HG02885 (cell line): ENCODE data around the gene TEC.
"Not testable (repeated sequence)": the region's sequence is repeated elsewhere in the genome, so short reads cannot be mapped to it uniquely, and the experiment has no call there.

ENCODE experiments used
- ATAC-seq: cut with Tn5 transposase; IDR thresholded peaks from one replicate; pipeline ENCODE4 v1.9.1; 2021; ENCODE audit warnings: mild to moderate bottlenecking; ENCODE audit not compliant: unreplicated experiment, poor library complexity

The TEC gene

DNA sequence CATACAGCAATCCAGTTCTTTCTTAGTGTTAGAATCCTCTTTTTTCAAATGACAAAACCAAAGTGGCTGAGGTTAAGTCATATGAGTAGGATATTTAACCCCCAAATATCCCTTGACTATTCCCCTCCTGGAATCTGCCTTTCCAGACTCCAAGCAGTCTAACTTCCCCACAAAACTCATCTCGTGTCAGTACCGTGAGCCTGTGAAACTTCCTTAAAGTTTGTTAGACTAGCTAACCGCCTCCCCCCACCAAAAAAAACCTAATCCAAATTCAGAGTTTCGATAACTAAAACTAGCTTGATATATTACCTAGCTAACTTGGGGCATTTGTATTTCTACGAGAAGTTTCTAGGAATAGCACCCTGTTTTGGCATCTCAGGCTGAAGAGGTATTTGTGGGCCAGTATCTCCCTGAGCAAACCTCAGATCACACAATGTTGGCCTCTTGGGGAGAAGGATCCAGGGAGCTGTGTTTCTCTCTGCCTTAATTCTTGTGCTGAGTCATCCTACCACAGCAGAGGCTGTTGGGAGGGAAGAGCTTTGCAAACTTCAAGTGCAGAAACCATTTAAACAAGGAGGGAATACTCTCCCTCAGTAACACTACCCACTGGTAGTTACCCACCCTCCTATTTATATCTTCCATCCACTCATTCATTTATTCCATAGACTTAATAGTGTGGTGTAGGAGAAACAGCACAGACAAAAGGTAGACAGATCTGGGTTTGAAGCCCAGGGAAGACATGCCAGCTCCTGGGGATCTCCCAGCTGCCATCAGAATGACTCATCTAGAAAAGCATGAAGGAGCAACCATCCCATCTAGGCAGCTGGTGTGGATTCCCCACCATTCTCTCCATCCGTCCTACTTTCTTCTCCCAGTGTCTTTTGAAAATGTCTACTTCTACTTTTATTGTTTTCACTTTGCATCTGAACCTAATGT lies 96.3 kb downstream of the TEC start:
- ATAC-seq = peak; percentile 60

DNA sequence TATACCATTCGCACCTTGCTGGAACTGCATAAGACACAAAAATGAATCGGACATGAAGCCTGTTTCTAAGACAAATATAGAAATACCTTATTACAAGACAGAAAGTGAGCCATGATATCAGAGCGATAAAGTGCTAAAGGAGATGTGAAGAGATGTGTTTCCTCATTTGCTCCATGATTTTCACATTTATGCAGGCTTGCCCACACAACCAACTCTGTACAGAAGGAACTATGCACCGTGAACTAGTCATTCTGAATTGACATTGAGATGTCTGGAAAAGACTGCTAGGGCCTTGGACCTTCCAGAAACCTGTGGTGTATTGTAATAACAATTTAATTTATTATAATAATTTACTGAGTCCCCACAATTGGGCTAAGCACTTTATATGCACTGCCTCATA lies 97.0 kb downstream of the TEC start:
- no peak for ATAC-seq

DNA sequence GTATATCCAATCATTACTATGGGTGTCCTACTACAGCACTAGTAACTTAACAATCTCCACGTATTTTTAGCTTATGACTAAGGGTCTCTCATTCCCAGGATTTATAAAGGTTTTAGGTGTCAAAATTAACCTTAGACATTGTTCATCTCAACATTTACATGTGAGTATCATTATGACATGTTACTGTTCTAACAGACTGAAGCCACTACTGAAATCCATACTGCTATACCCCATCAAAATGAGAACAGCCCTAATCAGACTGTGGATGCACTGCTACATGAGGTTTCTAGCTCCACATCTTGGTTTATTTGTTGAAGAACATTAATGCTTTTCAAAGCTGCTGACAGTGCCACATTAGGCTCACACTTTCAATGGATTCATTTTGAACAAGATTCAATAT lies 100.0 kb downstream of the TEC start:
- no peak for ATAC-seq

DNA sequence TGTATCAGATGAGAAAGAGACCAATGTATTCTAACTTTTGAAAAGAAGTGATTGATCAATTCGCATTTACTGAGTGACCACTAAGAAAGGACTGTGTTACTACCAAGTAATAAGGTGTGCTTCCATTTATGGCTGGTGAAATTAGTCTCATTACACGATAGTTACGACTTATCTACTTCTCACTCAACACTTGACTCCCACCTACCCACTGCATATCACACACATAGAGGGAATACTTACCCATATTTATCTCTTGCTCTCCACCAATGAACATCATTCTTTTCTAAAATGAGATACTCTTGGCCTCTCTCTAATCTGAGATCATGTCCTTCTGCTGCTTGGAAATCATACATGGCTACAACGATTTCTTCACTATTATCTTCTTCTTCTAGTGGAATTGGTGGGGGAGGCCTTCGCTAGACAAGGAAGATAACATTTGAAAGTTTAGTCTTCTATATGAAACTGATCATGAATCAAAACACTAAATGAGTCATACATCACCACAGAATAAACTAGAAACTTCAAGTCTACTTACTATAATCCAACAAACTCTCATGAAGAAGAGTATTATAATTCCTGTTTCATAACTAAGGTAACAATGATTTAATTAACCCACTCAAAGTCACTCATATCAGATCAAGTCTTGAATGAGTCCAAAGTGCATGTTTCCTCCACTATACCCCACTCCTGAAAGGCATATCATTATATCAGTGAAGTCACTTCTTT lies 101.9 kb downstream of the TEC start:
- peak; percentile 48 for ATAC-seq

DNA sequence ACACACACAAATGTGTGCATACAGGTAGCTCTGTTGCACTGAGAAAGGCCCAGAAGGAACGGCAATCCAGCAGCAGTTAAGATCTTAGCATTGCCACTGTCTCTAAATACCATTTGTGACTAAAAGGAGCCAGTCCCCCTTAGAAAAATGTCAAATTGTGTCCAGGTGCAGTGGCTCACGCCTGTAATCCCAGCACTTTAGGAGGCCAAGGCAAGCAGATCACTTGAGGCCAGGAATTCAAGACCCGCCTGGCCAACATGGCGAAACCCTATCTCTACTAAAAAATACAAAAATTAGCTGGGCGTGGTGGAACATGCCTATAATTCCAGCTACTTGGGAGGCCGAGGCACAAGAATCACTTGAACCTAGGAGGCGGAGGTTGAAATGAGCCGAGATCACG lies 105.1 kb downstream of the TEC start:
- not testable (repeated sequence) for ATAC-seq

DNA sequence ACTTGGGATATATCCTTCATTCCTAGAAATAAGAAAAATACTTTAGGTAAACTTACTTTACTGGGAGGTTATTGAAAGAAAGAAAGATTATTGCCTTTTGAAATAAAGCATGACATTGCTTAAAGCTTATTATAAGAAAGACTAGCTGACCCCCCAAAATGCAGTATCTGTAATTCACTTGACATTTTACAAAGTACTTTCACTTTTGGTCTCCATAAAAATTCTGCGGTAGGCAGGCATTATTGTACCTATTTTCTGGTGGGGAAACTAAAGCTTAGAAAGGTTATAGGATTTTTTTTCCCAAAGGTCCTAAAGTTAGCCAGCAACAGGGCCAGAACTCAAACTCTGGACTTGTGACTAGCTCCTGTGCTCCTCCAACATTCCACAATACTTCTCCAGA lies 105.9 kb downstream of the TEC start:
- no peak for ATAC-seq

DNA sequence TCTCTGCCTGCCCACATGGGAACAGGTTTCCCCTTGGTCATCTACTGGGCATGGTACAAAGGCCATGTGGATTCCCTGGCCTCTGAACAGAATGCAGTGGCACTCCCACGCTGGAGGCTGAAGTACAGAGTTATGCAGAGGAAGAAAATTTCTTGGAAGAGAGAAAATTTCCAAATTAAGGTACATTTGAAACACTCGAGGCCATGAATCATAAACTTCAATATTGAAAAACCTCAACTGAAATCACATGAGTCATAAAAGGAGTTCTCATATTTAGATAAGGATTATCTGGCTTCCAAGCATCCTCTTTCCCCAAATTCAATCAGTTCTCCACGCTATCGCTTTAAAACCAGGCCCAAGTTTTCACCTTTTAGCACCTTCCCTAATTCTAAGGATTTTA lies 107.5 kb downstream of the TEC start:
- no peak for ATAC-seq

DNA sequence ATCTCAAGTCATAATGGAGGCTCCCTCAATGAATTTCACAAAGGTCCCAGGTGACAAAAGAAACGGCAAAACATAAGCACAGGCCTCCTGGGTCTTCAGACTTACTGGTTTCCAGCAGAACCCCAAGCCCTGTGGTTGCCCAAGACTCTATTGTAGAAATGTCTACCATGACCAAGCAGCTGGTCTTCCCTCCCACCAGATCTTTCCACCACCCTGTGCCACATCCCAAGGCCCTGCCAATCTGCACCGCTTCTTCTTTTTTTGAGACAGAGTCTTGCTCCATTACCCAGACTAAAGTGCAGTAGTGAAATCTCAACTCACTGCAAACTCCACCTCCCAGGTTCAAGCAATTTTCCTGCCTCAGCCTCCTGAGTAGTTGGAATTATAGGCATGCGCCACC lies 112.4 kb downstream of the TEC start:
- no peak for ATAC-seq

DNA sequence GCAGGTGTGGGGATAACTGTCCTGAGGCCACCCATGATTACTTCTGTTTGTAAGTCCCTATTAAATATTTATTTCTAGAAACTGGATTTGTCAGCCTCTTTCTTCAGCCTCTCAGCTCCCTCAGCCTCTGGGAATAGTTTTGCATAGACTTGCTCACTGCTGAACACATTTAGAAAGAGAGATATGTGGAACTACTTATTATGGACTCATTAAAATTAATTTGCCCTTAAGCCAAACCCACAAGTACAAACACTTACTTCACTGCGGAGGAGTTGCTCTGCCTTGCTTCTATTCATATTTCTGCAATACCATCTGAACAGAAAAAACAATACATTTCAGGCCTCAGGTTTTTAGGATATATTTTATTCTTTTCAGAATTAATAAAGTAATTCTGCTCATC lies 113.2 kb downstream of the TEC start:
- ATAC-seq = no peak

DNA sequence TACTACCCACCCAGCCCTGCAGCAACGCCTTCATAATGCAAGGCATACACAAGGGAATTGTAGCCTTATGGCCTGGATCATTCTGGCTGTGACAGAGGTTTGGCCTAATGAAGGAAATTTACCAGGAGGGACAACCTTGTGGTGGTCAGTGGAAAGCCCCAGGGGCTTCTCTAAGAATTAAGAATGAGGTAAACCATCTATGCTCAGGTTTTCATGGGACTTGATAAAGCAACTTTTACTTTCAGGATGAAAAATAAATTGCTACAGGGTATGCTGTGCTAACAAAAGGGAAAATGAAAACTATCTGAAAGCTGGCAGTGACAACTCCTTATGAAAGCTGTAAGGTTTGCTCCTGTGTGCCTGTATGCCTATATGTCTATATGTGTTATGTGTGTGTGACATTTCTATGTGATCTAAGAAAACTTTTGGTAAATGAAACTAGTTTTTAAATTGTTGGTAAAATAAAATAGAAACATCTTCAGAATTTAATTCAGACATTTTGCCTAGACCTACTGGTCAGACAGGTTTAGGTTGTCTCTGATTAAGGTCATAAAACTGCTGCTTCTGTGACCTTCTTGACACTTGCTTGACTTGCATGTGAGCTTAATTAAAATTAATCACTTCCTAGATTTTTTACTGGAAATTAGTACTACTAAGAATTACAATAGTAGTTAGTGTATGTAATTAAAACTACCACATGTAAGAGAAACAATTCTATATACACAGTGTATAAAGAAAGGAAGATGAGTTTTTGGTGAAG lies 115.7 kb downstream of the TEC start:
- ATAC-seq = peak; percentile 61

DNA sequence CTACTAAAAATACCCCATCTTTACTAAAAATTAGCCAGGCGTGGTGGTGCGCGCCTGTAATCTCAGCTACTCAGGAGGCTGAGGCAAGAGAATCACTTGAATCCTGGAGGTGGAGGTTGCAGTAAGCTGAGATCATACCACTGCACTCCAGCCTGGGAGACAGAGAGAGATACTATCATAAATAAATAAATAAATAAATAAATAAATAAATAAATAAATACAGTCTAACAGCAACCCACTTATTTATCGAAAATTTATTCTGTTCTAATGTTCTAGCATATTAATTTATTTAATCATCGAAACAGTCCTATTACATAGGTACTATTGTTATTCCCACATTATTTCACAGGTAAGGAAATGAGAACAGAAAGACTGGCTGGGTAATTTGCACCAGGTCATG lies 117.4 kb downstream of the TEC start:
- no peak for ATAC-seq

DNA sequence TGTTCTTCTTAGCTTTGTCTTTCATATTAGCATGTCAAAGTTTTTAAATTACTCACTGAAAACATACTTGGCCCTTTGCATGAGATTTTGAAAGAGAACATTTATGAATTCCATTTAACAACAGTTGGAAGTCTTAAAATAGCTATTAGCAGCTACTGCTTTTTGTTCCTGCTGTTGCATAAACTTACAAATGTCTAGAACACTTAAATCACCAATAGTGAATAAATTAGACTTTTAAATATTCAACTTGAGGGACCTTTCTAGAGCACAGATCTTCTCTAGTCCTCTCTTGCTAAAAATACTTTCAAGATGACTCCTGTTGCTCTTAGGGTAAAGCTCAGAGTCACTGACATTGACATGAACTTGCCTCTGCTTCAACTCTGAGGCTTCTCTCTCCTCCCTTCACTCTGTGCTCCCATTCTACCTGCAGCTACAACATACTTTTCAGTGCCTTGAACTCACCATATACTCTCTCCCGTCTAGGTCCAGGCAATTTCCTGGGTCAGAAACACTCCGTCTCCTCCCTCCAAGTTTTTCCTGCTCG lies 119.7 kb downstream of the TEC start:
- ATAC-seq = no peak

DNA sequence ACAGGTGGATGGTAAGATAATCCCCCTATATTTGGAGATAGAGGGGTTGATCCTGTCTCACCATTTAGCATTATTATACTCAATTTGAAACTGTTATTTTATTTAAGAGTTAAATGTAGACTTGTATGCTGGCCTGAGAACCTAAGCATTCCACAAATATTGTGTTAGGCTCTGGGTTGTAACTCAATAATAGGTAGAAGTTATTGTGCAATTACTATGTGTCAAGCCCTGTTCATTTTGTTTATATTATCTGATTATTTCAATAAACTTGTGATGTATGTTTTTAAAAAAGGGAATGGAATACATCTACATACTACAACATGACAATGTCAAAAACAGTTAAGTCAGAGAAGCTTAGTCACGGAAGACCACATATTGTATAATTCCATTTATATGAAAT lies 122.0 kb downstream of the TEC start:
- ATAC-seq = no peak

DNA sequence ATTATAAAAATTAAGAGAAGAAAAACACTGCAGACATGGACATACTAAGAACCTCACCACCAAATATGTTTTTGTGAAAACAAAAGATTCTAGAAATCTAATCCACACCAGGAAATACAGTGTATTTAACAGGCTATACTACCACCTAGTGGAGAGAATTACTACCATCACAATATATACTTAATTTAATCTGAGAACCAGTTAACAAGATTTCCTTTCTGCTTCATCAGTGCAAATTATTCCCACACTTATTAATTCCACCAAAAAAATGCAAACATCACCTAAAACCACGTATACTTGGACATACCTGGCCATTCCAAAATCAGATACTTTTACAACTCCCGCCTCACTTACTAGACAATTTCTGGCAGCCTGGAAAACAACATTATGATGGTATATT lies 128.6 kb downstream of the TEC start:
- ATAC-seq = peak; percentile 38

DNA sequence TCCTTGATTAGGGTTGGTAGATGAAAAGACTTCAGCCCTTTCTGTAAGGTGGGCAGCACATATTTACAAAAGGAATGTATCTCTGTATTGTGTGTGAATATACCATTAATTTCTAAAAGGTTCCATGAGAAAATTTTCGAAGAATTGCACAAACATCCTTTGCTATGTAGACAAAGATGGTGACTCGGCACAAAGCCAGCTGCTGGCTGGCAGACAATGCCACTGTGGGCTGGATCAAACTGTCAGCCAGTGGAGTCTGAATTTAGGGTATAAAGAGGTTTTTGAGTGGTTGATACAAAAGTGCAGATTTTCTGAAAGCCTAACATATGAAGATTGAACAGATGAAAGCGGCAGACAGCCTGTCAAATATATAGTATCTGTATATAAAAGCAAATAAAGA lies 129.9 kb downstream of the TEC start:
- ATAC-seq = no peak

DNA sequence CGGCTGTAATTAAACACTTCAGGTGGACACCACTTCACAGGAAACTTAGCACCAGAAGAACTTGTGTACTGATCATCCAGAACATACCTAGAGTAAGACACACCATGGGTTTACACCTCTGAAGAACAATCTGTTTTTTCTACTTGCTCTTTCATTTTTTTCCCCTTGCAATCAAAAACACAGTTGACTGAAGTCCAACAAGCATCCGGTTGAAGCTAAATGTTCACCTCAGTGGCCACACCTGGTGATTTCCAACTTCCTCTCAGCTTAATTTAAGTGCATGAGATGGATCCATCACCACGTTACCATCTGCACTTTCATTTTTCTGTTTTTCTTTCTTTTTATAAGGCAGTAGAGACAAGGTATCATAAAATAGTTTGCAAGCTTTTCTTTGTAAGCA lies 130.7 kb downstream of the TEC start:
- peak; percentile 82 for ATAC-seq

DNA sequence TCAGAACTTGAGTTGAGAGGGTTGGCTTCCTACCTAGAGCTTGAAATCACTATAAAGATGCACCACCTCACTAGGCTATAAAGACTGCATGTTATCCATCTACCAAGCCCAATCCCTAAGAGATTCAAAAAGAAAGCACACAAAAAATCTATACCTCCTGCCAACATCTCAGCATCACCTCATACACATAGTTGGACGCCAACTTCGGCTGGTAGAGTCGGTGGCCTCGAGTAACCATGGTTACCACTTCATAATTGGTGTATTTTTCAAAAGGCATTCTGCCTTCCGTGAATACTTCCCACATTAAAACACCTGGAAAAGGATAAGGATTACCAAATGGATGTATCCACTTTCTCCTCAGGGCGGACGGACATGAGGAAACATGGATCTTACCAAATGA lies 131.1 kb downstream of the TEC start:
- no peak for ATAC-seq

DNA sequence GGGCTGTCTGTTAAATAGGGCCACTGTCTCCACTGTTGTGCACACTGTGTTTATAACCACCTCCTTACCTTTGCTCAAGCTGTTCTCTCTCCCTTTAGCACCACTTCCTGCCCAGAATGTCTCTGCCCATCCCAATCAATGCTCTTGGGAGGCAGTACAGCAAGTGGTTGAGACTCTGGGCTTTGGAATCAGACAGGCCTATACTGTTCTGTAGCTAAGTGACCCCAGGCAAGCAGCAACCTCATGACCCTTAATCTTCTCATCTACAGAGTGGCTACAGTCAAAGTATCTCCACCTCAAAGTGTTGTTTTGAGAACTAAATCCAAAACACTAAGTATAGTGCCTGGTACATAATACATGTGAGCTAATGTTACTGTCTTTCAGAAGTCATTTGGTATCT lies 131.8 kb downstream of the TEC start:
- no peak for ATAC-seq

DNA sequence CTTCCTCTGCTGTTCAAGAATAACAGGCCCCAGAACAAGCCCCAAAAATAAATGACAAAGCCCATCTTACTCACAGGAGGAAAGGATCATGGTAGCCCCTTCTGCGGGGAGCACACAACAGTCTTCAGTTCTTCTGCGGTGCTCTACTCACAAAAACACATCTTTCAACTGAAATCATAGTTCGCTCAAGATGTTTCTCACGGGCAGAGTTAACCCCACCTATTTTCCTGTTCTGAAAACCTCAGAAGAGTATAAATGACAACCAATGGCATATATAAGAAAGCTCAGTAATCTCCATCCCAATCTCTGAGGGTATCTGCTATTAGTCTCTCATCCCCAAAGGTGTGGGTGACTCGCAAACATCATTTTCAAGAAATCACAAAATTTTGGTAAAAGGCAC lies 135.6 kb downstream of the TEC start, which contains the start of gene TXK:
Gene TXK, minus strand, starts transcription at position 170 of the 400 bp plus-strand sequence. Its CDS starts 80 bp downstream, at position 90.
- no peak for ATAC-seq

DNA sequence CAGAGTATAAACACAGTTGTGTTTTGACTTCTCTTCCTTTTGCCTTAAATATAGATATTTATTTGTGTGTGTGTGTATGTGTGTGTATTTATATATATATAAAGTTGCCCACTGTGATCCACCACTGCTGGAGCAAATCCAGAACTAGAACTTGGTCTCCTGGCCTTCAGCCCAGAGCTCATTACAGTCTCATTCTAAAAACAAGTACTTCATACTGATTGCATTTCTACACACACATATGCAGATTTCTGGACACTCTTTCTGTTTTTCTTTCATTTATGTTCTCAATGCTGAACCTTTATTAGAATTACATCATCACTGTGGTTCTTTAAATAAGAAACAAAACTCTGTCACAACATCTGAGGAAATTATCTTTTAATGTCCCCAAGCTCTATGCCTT lies 136.0 kb downstream of the TEC start:
- ATAC-seq = no peak

DNA sequence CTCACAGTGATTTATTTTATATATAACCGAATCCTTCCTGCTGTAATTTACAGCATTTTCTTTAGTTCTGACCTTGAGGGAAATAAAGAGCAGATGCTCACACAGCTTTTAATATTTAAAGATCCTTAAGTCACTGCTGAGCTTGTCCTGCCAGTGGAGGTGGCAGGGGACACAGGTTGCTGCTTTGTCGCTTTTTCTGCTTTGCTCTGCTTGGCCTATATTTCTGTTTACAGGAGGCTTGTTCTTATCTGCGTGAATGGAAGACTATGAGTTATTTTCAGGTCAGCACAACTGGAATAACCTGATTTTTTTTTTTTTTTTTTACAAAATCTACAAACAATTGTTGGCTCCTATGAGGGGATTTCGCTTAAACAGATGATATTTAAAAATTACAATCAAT lies 137.9 kb downstream of the TEC start:
- ATAC-seq = no peak
